ENCODE measurements around the gene PCNX4. TPM values are rescaled to one million over a fixed set of nuclear protein-coding genes. Genes with fewer than 3 reads are reported as not detected.
A peak's percentile ranks its signal among the peaks of the same experiment; 100 is the strongest.

Gene PCNX4
- polyA plus RNA-seq, 12 donors: 41.8 to 74.2 (median 59.2) TPM; not detected in 1

- DNase-seq: no peak
Observed at GRCh38 chr14:60204104-60204842, 112.5 kb downstream of the PCNX4 start.

DNA sequence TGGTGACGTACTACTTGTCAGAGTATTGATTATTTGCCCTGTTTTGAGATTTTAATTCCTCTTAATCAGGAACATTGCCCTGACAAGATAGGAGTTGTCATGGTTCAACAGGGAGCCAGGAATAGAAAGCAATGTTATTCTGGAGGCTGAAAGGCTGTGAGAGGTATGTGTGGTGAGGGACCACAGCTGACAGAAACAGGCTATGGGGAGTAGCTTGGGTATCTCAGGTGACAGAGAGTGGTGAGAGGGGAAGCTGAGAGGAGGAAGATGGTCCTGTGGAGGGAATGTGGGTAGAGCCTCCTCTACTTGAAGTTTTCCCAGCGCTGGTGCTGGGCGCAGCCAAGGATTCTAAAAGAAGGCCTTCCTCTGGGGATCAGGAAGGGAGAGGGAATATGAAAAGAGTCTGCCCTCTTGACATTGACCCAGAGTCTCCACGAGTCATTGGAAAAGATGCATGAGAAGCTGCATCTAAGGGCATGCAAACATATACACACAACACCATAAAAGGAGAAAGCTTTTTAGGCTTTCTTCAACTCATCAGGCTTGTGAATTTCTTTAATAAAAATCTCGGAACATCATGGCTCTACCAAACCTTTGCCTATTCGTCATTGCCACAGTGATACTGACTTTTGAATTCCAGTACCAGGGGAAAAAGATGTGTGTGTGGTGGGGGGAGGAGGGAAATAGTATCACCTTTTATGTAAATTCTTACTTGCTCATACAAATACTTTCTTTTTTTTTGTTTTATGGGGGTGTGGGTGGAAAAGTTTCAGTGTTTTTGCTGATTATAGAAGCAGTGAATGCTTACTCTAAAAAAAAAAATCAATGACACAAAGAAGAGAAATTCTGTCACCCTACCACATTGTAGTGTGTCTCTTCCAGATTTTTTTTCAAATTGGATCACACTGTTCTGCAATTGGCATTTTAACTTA lies 113.4 kb downstream of the PCNX4 start:
- DNase-seq: no peak

DNA sequence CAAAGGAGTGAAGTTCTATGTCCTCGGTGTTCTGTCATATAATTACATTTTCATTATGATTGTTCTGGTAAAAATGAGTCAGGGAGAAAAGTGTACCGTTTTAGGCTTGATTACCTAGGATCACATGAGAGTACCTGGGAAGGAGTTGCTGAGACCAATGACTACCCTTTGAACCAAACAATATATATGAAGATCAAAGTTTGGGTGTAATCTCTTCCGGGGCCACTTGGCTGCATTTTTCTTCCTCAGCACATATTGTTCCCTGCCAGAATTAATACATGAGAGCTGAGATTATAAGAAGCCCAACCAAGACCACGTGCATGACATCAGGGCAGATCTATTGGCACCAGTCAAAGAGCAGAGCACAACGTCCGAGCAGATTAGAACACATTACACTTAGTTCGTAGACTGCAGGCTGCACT lies 114.5 kb downstream of the PCNX4 start:
- no peak for DNase-seq

- DNase-seq: no peak
Observed at GRCh38 chr14:60206837-60207533, 115.3 kb downstream of the PCNX4 start.

- DNase-seq: no peak
Observed at GRCh38 chr14:60210703-60211102, 119.0 kb downstream of the PCNX4 start.

DNA sequence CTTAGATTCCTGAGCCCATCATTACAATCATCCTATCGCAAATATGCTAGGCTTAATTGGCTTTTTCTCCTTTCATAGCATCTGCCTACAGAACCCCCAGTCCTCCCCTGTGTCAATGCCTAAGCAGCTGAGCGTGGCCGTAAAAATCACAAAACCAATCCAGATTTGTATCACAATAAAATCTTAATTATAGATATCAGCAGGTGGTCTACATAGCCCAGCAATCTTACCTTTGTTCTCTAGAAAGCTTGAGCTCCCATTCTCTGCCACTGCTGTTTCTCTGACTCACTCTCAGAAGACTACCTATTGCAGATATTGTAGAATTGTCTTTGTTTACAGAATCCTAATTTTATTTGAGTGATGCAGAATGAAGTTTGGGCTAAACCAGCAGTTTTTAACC lies 119.4 kb downstream of the PCNX4 start:
- no peak for DNase-seq

- no peak for DNase-seq
Observed at GRCh38 chr14:60212503-60213371, 121.0 kb downstream of the PCNX4 start.

GRCh38 chr14:60214003-60214402 lies 122.3 kb downstream of the PCNX4 start:
- no peak for DNase-seq

- no peak for DNase-seq
Observed at GRCh38 chr14:60214415-60215126, 122.8 kb downstream of the PCNX4 start.

- no peak for DNase-seq
Observed at GRCh38 chr14:60215127-60215444, 123.4 kb downstream of the PCNX4 start.

- DNase-seq: peak; percentile 7
Observed at GRCh38 chr14:60215520-60216420, 124.0 kb downstream of the PCNX4 start.

- DNase-seq: no peak
Observed at GRCh38 chr14:60217713-60218112, 126.0 kb downstream of the PCNX4 start.

Other genes starting within 250 kb of the PCNX4 start
- 1 to 10 TPM in 11 of 12 donors, not detected in 1; 1.7 to 6.4 (median 2.4) TPM for gene RTN1, start 221.1 kb upstream of the PCNX4 start, polyA plus RNA-seq (ENCODE audit: insufficient read length in 12 of 12)
- under 1 TPM in 9 of 12 donors, not detected in 3; 0.13 to 0.82 (median 0.31) TPM for gene LRRC9, start 171.8 kb upstream of the PCNX4 start, polyA plus RNA-seq (ENCODE audit: insufficient read length in 12 of 12)
- gene DHRS7, start 73.5 kb downstream of the PCNX4 start, polyA plus RNA-seq (ENCODE audit: insufficient read length in 12 of 12): 100 to 1,000 TPM in 2 of 12 donors, 10 to 100 TPM in 9, not detected in 1; 33.4 to 140 (median 79.7) TPM
- 10 to 100 TPM in 11 of 12 donors, not detected in 1; 50.3 to 89.7 (median 72.6) TPM for gene PPM1A, start 157.3 kb downstream of the PCNX4 start, polyA plus RNA-seq (ENCODE audit: insufficient read length in 12 of 12)

Data from muscle of arm (tissue), 12 donors.